ENCODE results near the gene IL17C. TPM values are rescaled to one million over a fixed set of nuclear protein-coding genes. Genes with fewer than 3 reads are reported as not detected.

The IL17C gene, protein sequence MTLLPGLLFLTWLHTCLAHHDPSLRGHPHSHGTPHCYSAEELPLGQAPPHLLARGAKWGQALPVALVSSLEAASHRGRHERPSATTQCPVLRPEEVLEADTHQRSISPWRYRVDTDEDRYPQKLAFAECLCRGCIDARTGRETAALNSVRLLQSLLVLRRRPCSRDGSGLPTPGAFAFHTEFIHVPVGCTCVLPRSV
- total RNA-seq, result not detected

DNA sequence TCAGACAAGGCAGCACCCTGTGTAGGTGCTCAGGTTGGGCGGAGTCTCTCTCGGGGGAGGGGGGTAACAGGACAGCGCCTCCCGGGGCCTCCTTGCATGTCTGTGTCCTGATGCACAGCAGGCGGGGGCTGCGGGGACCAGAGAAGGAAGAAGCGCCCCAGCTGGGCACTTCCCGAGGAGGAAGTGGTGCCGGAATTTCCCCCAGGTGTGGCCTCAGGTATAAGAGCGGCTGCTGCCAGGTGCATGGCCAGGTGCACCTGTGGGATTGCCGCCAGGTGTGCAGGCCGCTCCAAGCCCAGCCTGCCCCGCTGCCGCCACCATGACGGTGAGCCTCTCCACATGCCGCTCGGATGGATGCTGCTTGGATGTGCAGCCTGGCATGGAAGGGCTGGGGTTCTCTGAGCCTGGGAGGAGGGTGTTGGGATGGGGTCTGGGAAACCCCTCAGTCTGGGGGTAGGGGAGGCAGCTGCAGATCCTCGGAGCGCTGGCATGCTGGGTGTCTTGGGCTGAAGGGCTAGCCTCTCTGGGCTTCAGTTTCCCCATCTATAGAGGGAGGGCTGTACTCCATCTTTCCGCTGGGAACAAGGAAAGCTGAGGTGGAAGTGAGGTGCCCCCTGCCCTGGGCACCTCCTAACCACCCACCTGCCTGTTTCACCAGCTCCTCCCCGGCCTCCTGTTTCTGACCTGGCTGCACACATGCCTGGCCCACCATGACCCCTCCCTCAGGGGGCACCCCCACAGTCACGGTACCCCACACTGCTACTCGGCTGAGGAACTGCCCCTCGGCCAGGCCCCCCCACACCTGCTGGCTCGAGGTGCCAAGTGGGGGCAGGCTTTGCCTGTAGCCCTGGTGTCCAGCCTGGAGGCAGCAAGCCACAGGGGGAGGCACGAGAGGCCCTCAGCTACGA lies at the start of gene IL17C:
Gene IL17C, plus strand, starts transcription at position 250 of the 908 bp plus-strand sequence. Its CDS starts 70 bp downstream, at position 320.
- Histone ChIP-seq H3K4me1 (peaks cover 0 to 19% (median 3%) of the 10 kb centered on the region in 3 donors), H3K27ac (no peak within 1 kb of the TSS), H3K9me3 (no peaks in the 10 kb centered on the region), H3K4me3 (no peak within 1 kb of the TSS), H3K27me3 (peaks cover 79% of the 10 kb centered on the region), H3K36me3 (peaks cover 0 to 3% of the 10 kb centered on the region in 2 donors)
- WGBS, 2 donors (ENCODE audit: low coverage in 1 of 2), result 30 to 59% methylated on average over 5 to 7 of the region's 27 CpGs
- no peak for ATAC-seq
- no peak for TF ChIP-seq POLR2A (IDR thresholded peaks at IDR 0.05)
- TF ChIP-seq, protein P1, sequence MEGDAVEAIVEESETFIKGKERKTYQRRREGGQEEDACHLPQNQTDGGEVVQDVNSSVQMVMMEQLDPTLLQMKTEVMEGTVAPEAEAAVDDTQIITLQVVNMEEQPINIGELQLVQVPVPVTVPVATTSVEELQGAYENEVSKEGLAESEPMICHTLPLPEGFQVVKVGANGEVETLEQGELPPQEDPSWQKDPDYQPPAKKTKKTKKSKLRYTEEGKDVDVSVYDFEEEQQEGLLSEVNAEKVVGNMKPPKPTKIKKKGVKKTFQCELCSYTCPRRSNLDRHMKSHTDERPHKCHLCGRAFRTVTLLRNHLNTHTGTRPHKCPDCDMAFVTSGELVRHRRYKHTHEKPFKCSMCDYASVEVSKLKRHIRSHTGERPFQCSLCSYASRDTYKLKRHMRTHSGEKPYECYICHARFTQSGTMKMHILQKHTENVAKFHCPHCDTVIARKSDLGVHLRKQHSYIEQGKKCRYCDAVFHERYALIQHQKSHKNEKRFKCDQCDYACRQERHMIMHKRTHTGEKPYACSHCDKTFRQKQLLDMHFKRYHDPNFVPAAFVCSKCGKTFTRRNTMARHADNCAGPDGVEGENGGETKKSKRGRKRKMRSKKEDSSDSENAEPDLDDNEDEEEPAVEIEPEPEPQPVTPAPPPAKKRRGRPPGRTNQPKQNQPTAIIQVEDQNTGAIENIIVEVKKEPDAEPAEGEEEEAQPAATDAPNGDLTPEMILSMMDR (IDR thresholded peaks at IDR 0.05), result no peak
- no peak for TF ChIP-seq POLR2AphosphoS5 (IDR thresholded peaks at IDR 0.05)
- no peak for TF ChIP-seq EP300 (IDR thresholded peaks at IDR 0.05)

DNA sequence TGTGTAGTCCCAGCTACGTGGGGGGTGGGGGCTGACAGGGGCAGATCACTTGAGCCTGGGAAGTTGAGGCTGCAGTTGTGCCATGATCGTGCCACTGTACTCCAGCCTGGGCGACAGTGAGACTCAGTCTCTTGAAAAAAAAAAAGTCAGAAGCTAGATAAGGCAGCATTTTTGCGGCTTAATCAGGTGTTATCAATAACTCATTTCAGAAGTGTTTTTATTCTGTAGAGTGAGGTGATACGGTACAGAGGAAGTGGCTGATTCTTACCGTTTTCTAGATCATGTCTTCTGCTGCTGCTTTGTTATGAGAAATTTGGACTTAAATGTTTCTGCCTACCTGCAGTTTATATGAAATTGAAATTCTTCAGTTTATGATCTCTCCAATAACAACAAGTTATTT lies 49.6 kb upstream of the IL17C start:
- Histone ChIP-seq H3K36me3 (peaks cover 0 to 90% of the 10 kb centered on the region in 2 donors), H3K9me3 (no peaks in the 10 kb centered on the region), H3K27me3 (no peaks in the 10 kb centered on the region), H3K27ac (no peak overlapping the region), H3K4me3 (no peak overlapping the region), H3K4me1 (peaks cover 0 to 15% (median 0%) of the 10 kb centered on the region in 3 donors)
- WGBS, 2 donors (ENCODE audit: low coverage in 1 of 2), result 67 to 71% methylated on average over 5 to 6 of the region's 6 CpGs
- TF ChIP-seq, protein P1 (IDR thresholded peaks at IDR 0.05), result no peak
- no peak for ATAC-seq

DNA sequence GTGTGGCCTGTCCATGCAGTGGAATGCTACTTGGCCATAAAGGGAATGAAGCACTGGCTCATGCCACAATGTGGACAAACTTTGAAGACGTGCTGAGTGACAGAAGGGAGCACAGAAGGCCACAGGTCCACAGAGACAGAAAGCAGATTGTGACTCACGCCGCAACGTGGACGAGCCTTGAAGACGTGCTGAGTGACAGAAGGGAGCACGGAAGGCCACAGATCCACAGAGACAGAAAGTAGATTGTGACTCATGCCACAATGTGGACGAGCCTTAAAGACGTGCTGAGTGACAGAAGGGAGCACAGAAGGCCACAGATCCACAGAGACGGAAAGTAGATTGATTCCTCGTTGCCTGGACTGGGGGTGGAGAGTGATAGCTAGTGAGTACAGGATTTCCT lies 48.9 kb upstream of the IL17C start:
- TF ChIP-seq, protein P1 (IDR thresholded peaks at IDR 0.05), result no peak
- no peak for TF ChIP-seq POLR2A (IDR thresholded peaks at IDR 0.05)
- TF ChIP-seq EP300 (IDR thresholded peaks at IDR 0.05), result no peak
- TF ChIP-seq POLR2AphosphoS5 (IDR thresholded peaks at IDR 0.05), result no peak
- H3K9me3 ChIP-seq, result no peaks in the 10 kb centered on the region
- H3K27me3 ChIP-seq, result no peaks in the 10 kb centered on the region
- H3K4me3 ChIP-seq, result no peak overlapping the region
- no peak overlapping the region for H3K27ac ChIP-seq
- ATAC-seq, result no peak
- WGBS, 2 donors (ENCODE audit: low coverage in 1 of 2), result 83 to 84% methylated on average over 11 of the region's 11 CpGs
- H3K36me3 ChIP-seq, result peaks cover 0 to 88% of the 10 kb centered on the region in 2 donors
- H3K4me1 ChIP-seq, result peaks cover 0 to 11% (median 0%) of the 10 kb centered on the region in 3 donors

DNA sequence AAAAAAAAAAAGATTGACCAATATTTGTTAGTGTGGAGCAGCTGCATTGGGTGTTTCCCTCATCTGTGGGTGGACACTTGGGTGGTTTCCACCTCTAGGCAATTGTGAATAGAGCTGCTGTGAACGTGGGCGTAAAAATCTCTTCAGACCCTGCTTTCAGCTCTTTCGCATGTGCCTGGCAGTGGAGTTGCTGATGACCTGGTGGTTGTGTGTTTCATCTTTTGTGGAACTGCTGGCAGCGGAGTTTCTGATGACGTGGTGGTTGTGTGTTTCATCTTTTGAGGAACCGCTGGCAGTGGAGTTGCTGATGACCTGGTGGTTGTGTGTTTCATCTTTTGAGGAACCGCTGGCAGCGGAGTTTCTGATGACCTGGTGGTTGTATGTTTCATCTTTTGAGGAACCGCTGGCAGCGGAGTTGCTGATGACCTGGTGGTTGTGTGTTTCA lies 46.8 kb upstream of the IL17C start:
- ATAC-seq, result peak; percentile 50
- Histone ChIP-seq H3K4me1 (no peaks in the 10 kb centered on the region), H3K9me3 (no peaks in the 10 kb centered on the region), H3K27ac (no peak overlapping the region), H3K4me3 (no peak overlapping the region), H3K27me3 (no peaks in the 10 kb centered on the region), H3K36me3 (peaks cover 0 to 70% of the 10 kb centered on the region in 2 donors)
- 71 to 79% methylated on average over 7 to 9 of the region's 10 CpGs for WGBS, 2 donors (ENCODE audit: low coverage in 1 of 2)
- TF ChIP-seq POLR2AphosphoS5 (IDR thresholded peaks at IDR 0.05) (no peak), EP300 (IDR thresholded peaks at IDR 0.05) (no peak), POLR2A (IDR thresholded peaks at IDR 0.05) (no peak)
- TF ChIP-seq, protein P1 (IDR thresholded peaks at IDR 0.05), result no peak
